IMR-90 (cell line): ENCODE data around the gene CTDP1. TPM values are rescaled to one million over a fixed set of nuclear protein-coding genes. Genes with fewer than 3 reads are reported as not detected.

Source experiments
- ATAC-seq: fragments of 200-7000 bp; cut with Tn5 transposase; 2 replicates; pipeline ENCODE4 v1.9.1; 2020; ENCODE audit warnings: low read depth, mild to moderate bottlenecking, moderate library complexity
- BruUV-seq: library from RNA; stranded (reverse); fragments of 400-500 nt; replicated peaks from 2 replicates; lab custom pipeline; 2021; lab: Mats Ljungman, UMichigan
- CTCF ChIA-PET: fragments of 300-600 bp; formaldehyde crosslinking; extraction: SDS; loops from one replicate; lab custom pipeline; 2021; ENCODE audit warnings: antibody characterized with exemption; lab: Yijun Ruan, JAX
- POLR2A ChIA-PET: fragments of 300-600 bp; sonication (Branson Sonifier 250); formaldehyde crosslinking; loops from one replicate; lab custom pipeline; 2022; ENCODE audit warnings: antibody characterized with exemption; ENCODE audit not compliant: unreplicated experiment; lab: Charles Lee
- DNase-seq: peaks from one replicate; pipeline ENCODE4 v3.0.0; 2013
- H2AFZ ChIP-seq: replicated peaks from 2 replicates; pipeline ENCODE3; 2013; ENCODE audit warnings: low read length, mild to moderate bottlenecking; ENCODE audit not compliant: poor library complexity
- H2AK5ac ChIP-seq: 2 replicates; pipeline ENCODE4 v1.6.1; 2013; ENCODE audit warnings: low read depth, low read length, inconsistent platforms
- H2AK9ac ChIP-seq: replicated peaks from 2 replicates; pipeline ENCODE3; 2013; ENCODE audit warnings: mild to moderate bottlenecking, low read depth, low read length, moderate library complexity; ENCODE audit not compliant: poor library complexity
- H2BK120ac ChIP-seq: 2 replicates; pipeline ENCODE4 v1.6.1; 2013; ENCODE audit warnings: low read depth, low read length, inconsistent platforms
- H2BK15ac ChIP-seq: 3 replicates; pipeline ENCODE4 v1.6.1; 2013; ENCODE audit warnings: low read depth, low read length, inconsistent platforms
- H2BK20ac ChIP-seq: 2 replicates; pipeline ENCODE4 v1.6.1; 2013; ENCODE audit warnings: low read depth, mild to moderate bottlenecking, inconsistent platforms, low read length, moderate library complexity
- H2BK5ac ChIP-seq: 2 replicates; pipeline ENCODE4 v1.6.1; 2013; ENCODE audit warnings: mild to moderate bottlenecking, low read depth, low read length, inconsistent platforms; ENCODE audit not compliant: poor library complexity, severe bottlenecking
- H3K14ac ChIP-seq: replicated peaks from 2 replicates; pipeline ENCODE4 v1.6.1; 2013; ENCODE audit warnings: low read depth, low read length, inconsistent platforms
- H3K18ac ChIP-seq: 2 replicates; pipeline ENCODE4 v1.6.1; 2013; ENCODE audit warnings: low read depth, low read length, control low read depth
- H3K23ac ChIP-seq: 2 replicates; pipeline ENCODE4 v1.6.1; 2013; ENCODE audit warnings: low read depth, low read length, inconsistent platforms
- H3K27ac ChIP-seq: 2 replicates; pipeline ENCODE4 v1.5.1; 2013; ENCODE audit warnings: mild to moderate bottlenecking, control low read depth, low read length; ENCODE audit not compliant: insufficient read depth
- H3K27me3 ChIP-seq: 2 replicates; pipeline ENCODE4 v1.6.1; 2013; ENCODE audit warnings: low read length; ENCODE audit not compliant: control insufficient read depth, insufficient read depth
- H3K36me3 ChIP-seq: 2 replicates; pipeline ENCODE4 v1.6.1; 2013; ENCODE audit warnings: low read length, mixed read lengths; ENCODE audit not compliant: control insufficient read depth, insufficient read depth
- H3K4ac ChIP-seq: 2 replicates; pipeline ENCODE4 v1.6.1; 2013; ENCODE audit warnings: low read depth, low read length, inconsistent platforms
- H3K4me1 ChIP-seq: 2 replicates; pipeline ENCODE4 v1.6.1; 2013; ENCODE audit warnings: low read length, mixed read lengths; ENCODE audit not compliant: control insufficient read depth, insufficient read depth
- H3K4me2 ChIP-seq: 2 replicates; pipeline ENCODE4 v1.6.1; 2013; ENCODE audit warnings: low read depth, mild to moderate bottlenecking, control low read depth, low read length, moderate library complexity
- H3K4me3 ChIP-seq: 2 replicates; pipeline ENCODE4 v1.5.1; 2013; ENCODE audit warnings: low read depth, mild to moderate bottlenecking, control low read depth, low read length, moderate library complexity; ENCODE audit not compliant: insufficient read depth
- H3K56ac ChIP-seq: 2 replicates; pipeline ENCODE4 v1.6.1; 2013; ENCODE audit warnings: low read length, inconsistent platforms; ENCODE audit not compliant: insufficient read depth; ENCODE audit errors: extremely low read depth
- H3K79me1 ChIP-seq, 2 experiments: 2 replicates each; pipeline ENCODE4 v1.6.1; 2013; ENCODE audit warnings: low read length in 2 of 2, inconsistent platforms in 1 of 2, low read depth in 1 of 2
- H3K9ac ChIP-seq: 2 replicates; pipeline ENCODE4 v1.6.1; 2013; ENCODE audit warnings: low read depth, low read length, control low read depth
- H3K9me1 ChIP-seq: 2 replicates; pipeline ENCODE4 v1.6.1; 2013; ENCODE audit warnings: low read length, inconsistent platforms; ENCODE audit not compliant: insufficient read depth
- H3K9me3 ChIP-seq: 2 replicates; pipeline ENCODE4 v1.6.1; 2013; ENCODE audit warnings: low read length; ENCODE audit not compliant: control insufficient read depth, insufficient read depth
- H4K20me1 ChIP-seq: 2 replicates; pipeline ENCODE4 v1.6.1; 2013; ENCODE audit warnings: low read length, inconsistent platforms; ENCODE audit not compliant: insufficient read depth
- H4K5ac ChIP-seq: 2 replicates; pipeline ENCODE4 v1.6.1; 2013; ENCODE audit warnings: mild to moderate bottlenecking, low read depth, low read length, control low read depth
- H4K8ac ChIP-seq, 2 experiments: 2 replicates each; pipeline ENCODE4 v1.6.1; 2013; ENCODE audit warnings: low read depth in 2 of 2, low read length in 2 of 2, control low read depth in 1 of 2, inconsistent platforms in 1 of 2
- H4K91ac ChIP-seq: 2 replicates; pipeline ENCODE4 v1.6.1; 2013; ENCODE audit warnings: low read depth, low read length, inconsistent platforms; ENCODE audit not compliant: insufficient read depth
- CEBPB ChIP-seq: IDR thresholded peaks from 2 replicates; pipeline ENCODE4 v1.6.1; 2012; ENCODE audit warnings: low read depth, low read length, improper control_type of control experiment
- POLR2A ChIP-seq: IDR thresholded peaks from 2 replicates; pipeline ENCODE4 v1.6.1; 2012; ENCODE audit warnings: mild to moderate bottlenecking, low read depth, low read length
- WGBS, 2 experiments: methylation state at CpG; one replicate each; pipeline versions ENCODE4 v1.1.5 to v1.1.7; 2013; ENCODE audit warnings: missing lambda C conversion rate in 2 of 2; ENCODE audit not compliant: insufficient read length in 1 of 2; ENCODE audit errors: extremely low coverage in 2 of 2; 5-methylcytosine and 5-hydroxymethylcytosine counted together
- dilution Hi-C: fragments of 300-500 bp; cut with HindIII; formaldehyde crosslinking; loops from one replicate; pipeline ENCODE4 v1.14.3; 2018; ENCODE audit warnings: low sequenced_read_pairs; ENCODE audit not compliant: unreplicated experiment
- in situ Hi-C: fragments of 300-500 bp; cut with MboI; formaldehyde crosslinking; loops from 3 replicates; pipeline ENCODE4 v1.14.3; 2019; ENCODE audit warnings: low sequenced_read_pairs, inconsistent platforms, mixed read lengths
- intact Hi-C: fragments of 100-400 bp; cut with micrococcal nuclease; formaldehyde crosslinking; loops from 2 replicates; pipeline ENCODE4 v1.10.0; 2022
- polyA plus RNA-seq, 3 experiments: library from polyadenylated mRNA; depleted of rRNA; stranded (reverse); fragments of >200 nt; gene quantifications; 2 replicates each; pipeline ENCODE4 v1.2.3, GENCODE V29; 2012; ENCODE audit warnings: low replicate concordance in 1 of 3
- total RNA-seq: library from RNA; depleted of rRNA; stranded (reverse); fragments of >200 nt; gene quantifications from 2 replicates; pipeline ENCODE4 v1.2.3, GENCODE V29; 2012

CTDP1 gene
- total and polyA plus RNA-seq, 2 of the 4 experiments (the other 2 are of a cell fraction) = 13.4 to 17.6 TPM

GRCh38 chr18:79770826-79771225, 91.2 kb downstream of the CTDP1 start:
- Histone ChIP-seq H2BK20ac (no peak overlapping the region), H4K91ac (no peak overlapping the region), H4K20me1 (no peaks in the 10 kb centered on the region), H3K9ac (no peak overlapping the region), H3K4ac (no peak overlapping the region), H3K4me1 (peaks cover under 1% of the 10 kb centered on the region; the same call in 1 of the 2 replicates), H3K56ac (no peak overlapping the region), H3K79me1 (no peaks in the 10 kb centered on the region), H2BK15ac (no peak overlapping the region), H2BK5ac (no peak overlapping the region), H2AFZ (no peak overlapping the region), H3K4me3 (no peak overlapping the region), H4K5ac (no peak overlapping the region), H3K36me3 (no peaks in the 10 kb centered on the region), H3K27ac (no peak overlapping the region), H2AK9ac (no peak overlapping the region), H3K9me1 (no peaks in the 10 kb centered on the region), H2AK5ac (no peak overlapping the region), H2BK120ac (no peak overlapping the region), H3K14ac (no peak overlapping the region), H3K4me2 (no peak overlapping the region), H3K23ac (no peak overlapping the region), H3K27me3 (peaks cover 30% of the 10 kb centered on the region), H4K8ac (no peak overlapping the region), H3K9me3 (peaks cover 20% of the 10 kb centered on the region), H3K18ac (no peak overlapping the region)
- BruUV-seq = no TSS peak
- TF ChIP-seq CEBPB (no peak), POLR2A (no peak)
- intact Hi-C loops = no loop called here
- CTCF ChIA-PET = no interaction called here
- dilution Hi-C loops = no loop called here
- DNase-seq (no peak), ATAC-seq (no peak)
- in situ Hi-C loops = no loop called here
- POLR2A ChIA-PET = no interaction called here
- WGBS, 2 experiments = 74% methylated on average over 4 of the region's 24 CpGs; no CpG with 5 or more reads in 1 of the 2 experiments
